PFSK-1 (cell line): ENCODE data around the gene SPIB.

Experiments used
- FOXP2 ChIP-seq: optimal IDR thresholded peaks from 2 replicates; pipeline ENCODE3; 2011; ENCODE audit warnings: borderline replicate concordance, control low read depth, inconsistent platforms; ENCODE audit not compliant: insufficient read depth; ENCODE audit errors: extremely low read length, extremely low read depth
- POLR2AphosphoS5 ChIP-seq: IDR thresholded peaks from 2 replicates; pipeline ENCODE4 v1.6.1; 2012; ENCODE audit warnings: low read depth, mild to moderate bottlenecking, control low read depth, low read length, moderate library complexity
- SIN3A ChIP-seq: IDR thresholded peaks from 2 replicates; pipeline ENCODE4 v1.6.1; 2012; ENCODE audit warnings: mild to moderate bottlenecking, low read length, moderate library complexity, borderline replicate concordance; ENCODE audit not compliant: insufficient read depth
- TAF1 ChIP-seq: IDR thresholded peaks from 2 replicates; pipeline ENCODE4 v1.6.1; 2012; ENCODE audit warnings: low read length, control low read depth, borderline replicate concordance; ENCODE audit not compliant: insufficient read depth
- TF ChIP-seq, protein P1 (sequence below), 2 experiments: IDR thresholded peaks; 2 replicates each; pipeline versions ENCODE4 v1.6.1 to v1.8.0; 2011 to 2012; ENCODE audit warnings: low read depth in 2 of 2, low read length in 2 of 2, control low read depth in 1 of 2, inconsistent platforms in 1 of 2, mild to moderate bottlenecking in 1 of 2, moderate library complexity in 1 of 2; ENCODE audit not compliant: insufficient read depth in 1 of 2

Gene SPIB

GRCh38 chr19:50402544-50403301, 16.0 kb upstream of the SPIB start:
- no peak for TF ChIP-seq POLR2AphosphoS5
- no peak for TF ChIP-seq FOXP2
- no peak for TF ChIP-seq SIN3A
- TF ChIP-seq, protein P1, sequence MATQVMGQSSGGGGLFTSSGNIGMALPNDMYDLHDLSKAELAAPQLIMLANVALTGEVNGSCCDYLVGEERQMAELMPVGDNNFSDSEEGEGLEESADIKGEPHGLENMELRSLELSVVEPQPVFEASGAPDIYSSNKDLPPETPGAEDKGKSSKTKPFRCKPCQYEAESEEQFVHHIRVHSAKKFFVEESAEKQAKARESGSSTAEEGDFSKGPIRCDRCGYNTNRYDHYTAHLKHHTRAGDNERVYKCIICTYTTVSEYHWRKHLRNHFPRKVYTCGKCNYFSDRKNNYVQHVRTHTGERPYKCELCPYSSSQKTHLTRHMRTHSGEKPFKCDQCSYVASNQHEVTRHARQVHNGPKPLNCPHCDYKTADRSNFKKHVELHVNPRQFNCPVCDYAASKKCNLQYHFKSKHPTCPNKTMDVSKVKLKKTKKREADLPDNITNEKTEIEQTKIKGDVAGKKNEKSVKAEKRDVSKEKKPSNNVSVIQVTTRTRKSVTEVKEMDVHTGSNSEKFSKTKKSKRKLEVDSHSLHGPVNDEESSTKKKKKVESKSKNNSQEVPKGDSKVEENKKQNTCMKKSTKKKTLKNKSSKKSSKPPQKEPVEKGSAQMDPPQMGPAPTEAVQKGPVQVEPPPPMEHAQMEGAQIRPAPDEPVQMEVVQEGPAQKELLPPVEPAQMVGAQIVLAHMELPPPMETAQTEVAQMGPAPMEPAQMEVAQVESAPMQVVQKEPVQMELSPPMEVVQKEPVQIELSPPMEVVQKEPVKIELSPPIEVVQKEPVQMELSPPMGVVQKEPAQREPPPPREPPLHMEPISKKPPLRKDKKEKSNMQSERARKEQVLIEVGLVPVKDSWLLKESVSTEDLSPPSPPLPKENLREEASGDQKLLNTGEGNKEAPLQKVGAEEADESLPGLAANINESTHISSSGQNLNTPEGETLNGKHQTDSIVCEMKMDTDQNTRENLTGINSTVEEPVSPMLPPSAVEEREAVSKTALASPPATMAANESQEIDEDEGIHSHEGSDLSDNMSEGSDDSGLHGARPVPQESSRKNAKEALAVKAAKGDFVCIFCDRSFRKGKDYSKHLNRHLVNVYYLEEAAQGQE (IDR thresholded peaks at IDR 0.05; ENCODE audit: insufficient read depth in 1 of 2, low read depth in 2 of 2, low read length in 2 of 2), result no peak
- TF ChIP-seq TAF1, result no peak

DNA sequence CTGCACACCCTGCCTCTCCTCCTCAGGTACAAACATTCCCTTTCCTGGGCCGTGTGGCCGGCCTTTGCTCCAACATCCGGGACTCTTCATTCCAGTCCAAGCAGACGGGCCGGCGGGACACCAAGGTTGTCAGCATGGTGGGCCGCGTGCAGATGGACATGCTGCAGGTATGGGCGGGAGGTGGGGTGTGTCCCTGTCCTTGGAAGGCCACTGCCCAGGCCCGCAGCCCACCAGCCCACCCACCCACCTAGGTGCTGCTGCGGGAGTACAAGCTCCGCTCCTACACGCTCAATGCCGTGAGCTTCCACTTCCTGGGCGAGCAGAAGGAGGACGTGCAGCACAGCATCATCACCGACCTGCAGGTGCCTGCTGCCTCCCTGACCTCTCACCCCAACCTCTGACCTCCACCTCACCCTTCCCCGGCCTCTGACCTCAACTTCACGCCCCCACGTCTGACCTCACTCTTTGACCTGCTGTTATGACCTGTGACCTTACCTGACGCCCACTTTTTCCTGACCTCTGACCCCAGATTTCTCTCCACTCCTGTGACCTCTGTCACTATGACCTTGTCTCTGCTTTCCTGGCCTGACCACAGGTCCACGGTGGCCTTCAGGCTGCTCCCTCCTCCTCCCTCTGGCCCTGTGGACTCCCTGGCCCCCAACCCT, 12.4 kb upstream of the SPIB start:
- no peak for TF ChIP-seq FOXP2
- TF ChIP-seq POLR2AphosphoS5, result no peak
- TF ChIP-seq SIN3A, result no peak
- TF ChIP-seq, protein P1 (IDR thresholded peaks at IDR 0.05; ENCODE audit: insufficient read depth in 1 of 2, low read depth in 2 of 2, low read length in 2 of 2), result no peak
- no peak for TF ChIP-seq TAF1

DNA sequence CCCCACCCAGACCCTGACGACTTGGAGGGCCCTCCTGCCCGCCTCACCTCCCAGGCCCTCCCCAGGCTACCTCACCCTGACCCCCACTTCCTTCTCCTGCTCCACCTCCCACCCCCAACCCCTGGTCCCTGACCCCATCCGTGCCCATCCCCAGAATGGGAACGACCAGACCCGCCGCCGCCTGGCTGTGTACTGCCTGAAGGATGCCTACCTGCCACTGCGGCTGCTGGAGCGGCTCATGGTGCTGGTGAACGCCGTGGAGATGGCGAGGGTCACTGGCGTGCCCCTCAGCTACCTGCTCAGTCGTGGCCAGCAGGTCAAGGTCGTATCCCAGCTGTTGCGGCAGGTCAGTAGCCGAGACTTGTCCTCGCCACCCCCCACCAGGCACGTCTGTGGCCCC, 11.9 kb upstream of the SPIB start:
- TF ChIP-seq, protein P1 (IDR thresholded peaks at IDR 0.05; ENCODE audit: insufficient read depth in 1 of 2, low read depth in 2 of 2, low read length in 2 of 2), result no peak

GRCh38 chr19:50409347-50409746, 9.4 kb upstream of the SPIB start:
- TF ChIP-seq TAF1 (no peak), SIN3A (no peak), FOXP2 (no peak), POLR2AphosphoS5 (no peak)
- TF ChIP-seq, protein P1 (IDR thresholded peaks at IDR 0.05; ENCODE audit: insufficient read depth in 1 of 2, low read depth in 2 of 2, low read length in 2 of 2), result no peak

- TF ChIP-seq TAF1, result no peak
- no peak for TF ChIP-seq POLR2AphosphoS5
- TF ChIP-seq FOXP2, result no peak
- TF ChIP-seq SIN3A, result no peak
- TF ChIP-seq, protein P1 (IDR thresholded peaks at IDR 0.05; ENCODE audit: insufficient read depth in 1 of 2, low read depth in 2 of 2, low read length in 2 of 2), result no peak
Measured at GRCh38 chr19:50410109-50410508, 8.6 kb upstream of the SPIB start.
